Stimulated activated CD4-positive, alpha-beta T cell treated with anti-CD3 and anti-CD28 coated beads, Interleukin-4, amount 100 ng/mL, for 48 hours (primary cell): ENCODE measurements around the gene PHRF1.
"Not testable (repeated sequence)": the region's sequence is repeated elsewhere in the genome, so short reads cannot be mapped to it uniquely, and the experiment has no call there.

Experiments
- DNase-seq, 2 donors: peaks; one replicate each; pipeline ENCODE4 v3.0.0-alpha.2; 2020; ENCODE audit warnings: low read depth in 2 of 2

Gene PHRF1

GRCh38 chr11:654444-654843 is 78.2 kb downstream of the PHRF1 start:
- not testable (repeated sequence) for DNase-seq

DNA sequence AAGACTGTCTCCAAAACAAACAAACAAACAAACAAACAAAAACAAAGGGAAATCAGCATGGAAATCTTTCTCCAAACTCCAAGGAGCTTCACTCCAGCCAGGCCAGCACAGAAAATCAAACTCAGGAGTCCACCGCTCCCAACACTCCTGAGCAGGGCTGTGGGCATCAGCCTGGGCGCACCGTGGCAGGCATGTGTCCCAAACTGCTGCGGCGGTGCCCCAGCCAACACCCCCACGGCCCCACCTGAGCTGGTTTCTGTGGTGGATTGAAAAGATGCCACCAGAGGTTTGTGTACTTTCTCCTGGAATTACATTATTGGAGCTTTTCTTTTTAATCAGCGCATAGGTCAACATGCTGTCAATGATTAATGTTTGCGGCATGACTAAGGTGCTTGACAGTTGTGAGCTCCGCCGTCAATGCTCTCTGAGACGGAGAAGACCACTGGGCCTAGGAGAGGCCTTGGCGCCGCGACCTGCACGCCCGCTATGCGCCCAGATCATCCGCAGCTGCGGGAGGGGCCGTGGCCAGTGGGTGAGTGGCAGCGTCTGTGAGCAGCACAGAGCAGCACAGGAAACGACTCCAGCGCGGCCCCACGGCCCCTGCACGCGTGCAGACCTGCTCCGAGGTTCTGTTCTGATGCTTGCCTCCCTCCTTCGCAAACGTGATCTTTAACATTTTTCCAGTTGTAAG is 78.9 kb downstream of the PHRF1 start:
- DNase-seq = no peak

- no peak for DNase-seq
These were observed 80.2 kb downstream of the PHRF1 start for GRCh38 chr11:656426-656825.

DNA sequence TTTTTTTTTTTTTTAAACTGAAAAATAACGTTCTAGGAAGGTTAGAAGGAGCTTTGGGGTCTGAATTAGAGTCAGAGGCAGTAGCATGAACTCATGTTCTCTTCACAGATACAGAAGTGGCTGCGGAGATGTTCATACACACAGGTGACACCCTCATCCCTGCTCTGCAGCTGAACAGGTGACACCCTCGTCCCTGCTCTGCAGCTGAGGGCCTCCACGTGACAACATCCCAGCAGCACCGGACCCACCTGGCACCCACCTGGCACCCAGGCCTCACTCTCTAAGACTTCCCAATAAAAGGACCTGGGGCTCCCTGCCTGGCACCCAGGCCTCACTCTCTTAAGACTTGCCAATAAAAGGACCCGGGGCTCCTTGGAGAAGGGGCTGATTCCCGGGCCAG is 80.6 kb downstream of the PHRF1 start:
- no peak for DNase-seq

GRCh38 chr11:657691-658126 is 81.4 kb downstream of the PHRF1 start:
- no peak for DNase-seq

- no peak for DNase-seq
These were observed 83.3 kb downstream of the PHRF1 start for GRCh38 chr11:659532-660085.

DNA sequence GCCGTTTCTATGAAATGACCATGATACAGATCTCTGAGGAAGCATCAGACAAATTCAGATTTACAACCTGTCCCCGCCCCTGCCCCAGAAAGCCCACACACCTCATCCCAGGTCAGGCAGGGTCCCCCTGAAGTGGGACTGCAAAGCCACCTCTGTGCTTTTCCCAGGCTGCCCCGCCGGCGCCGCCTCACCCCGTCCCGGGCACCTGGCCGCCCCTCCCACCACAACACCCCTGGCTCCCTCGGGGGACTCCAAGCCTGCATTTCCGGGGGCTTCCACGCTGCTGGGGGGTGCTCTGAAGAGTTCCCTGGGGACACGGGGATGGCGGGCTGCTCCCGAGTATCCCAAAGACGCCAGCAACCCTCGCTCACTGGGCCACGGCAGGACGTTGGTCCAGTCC is 84.0 kb downstream of the PHRF1 start:
- no peak for DNase-seq

DNA sequence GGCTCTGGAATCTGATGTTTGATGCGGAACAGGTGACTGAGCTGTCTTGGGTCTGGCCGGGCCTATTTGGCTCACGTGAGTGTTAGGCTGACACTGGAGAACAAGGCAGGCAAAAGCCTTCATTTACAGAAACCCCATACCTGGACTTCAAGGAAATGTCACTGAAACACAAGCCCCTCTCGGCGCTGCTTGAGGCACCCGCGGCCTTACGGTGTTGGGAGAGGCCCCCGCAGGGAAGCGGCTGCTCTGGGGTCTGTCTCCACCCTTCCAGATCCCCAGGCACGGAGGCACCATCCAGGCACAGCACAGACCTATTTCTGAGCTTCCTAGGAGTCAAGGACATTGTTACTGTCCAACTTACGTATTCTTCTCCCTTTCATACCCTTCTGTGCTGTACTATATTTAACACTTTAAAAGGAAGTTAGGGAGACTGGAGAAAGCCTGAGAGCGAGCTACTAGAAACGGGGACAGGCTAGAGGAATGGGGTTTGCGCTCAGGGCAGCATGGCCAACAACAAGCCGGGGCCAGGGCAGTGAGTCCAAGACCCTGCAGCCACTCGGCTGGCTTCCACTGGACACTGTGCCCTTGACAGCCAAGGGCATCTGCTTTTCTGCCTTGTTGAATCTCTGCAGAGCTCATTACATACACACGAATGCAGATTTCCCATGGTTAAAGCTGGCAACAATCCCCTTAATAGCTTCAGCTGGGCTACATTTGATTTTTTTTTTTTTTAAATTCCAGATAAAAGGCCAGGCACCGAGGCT is 84.6 kb downstream of the PHRF1 start:
- DNase-seq = no peak
